Spinal cord (tissue), 10 donors: ENCODE measurements around the gene SMIM17. TPM values are rescaled to one million over a fixed set of nuclear protein-coding genes. Genes with fewer than 3 reads are reported as not detected.
A peak's percentile ranks its signal among the peaks of the same experiment; 100 is the strongest.

Source experiments
- DNase-seq, 6 donors: peaks; one replicate each; pipeline versions ENCODE4 v3.0.0 to v3.0.0-alpha.2; 2013 to 2015; ENCODE audit warnings: low spot score in 6 of 6, low read depth in 4 of 6
- H3K27ac ChIP-seq: one replicate; pipeline ENCODE4 v1.5.1; 2013; ENCODE audit warnings: low read depth, low read length, control low read depth
- H3K27me3 ChIP-seq: one replicate; pipeline ENCODE4 v1.6.1; 2013; ENCODE audit warnings: low read length; ENCODE audit not compliant: control insufficient read depth, insufficient read depth
- H3K36me3 ChIP-seq: one replicate; pipeline ENCODE4 v1.6.1; 2013; ENCODE audit warnings: low read length; ENCODE audit not compliant: control insufficient read depth, insufficient read depth
- H3K4me1 ChIP-seq: one replicate; pipeline ENCODE4 v1.6.1; 2013; ENCODE audit warnings: low read length; ENCODE audit not compliant: control insufficient read depth, insufficient read depth
- H3K4me3 ChIP-seq: one replicate; pipeline ENCODE4 v1.5.1; 2013; ENCODE audit warnings: low read depth, low read length, control low read depth
- H3K9me3 ChIP-seq: one replicate; pipeline ENCODE4 v1.6.1; 2013; ENCODE audit warnings: low read length; ENCODE audit not compliant: control insufficient read depth, insufficient read depth
- WGBS: methylation state at CpG from one replicate; pipeline ENCODE4 v1.1.5; 2013; ENCODE audit warnings: missing lambda C conversion rate; ENCODE audit not compliant: insufficient coverage; 5-methylcytosine and 5-hydroxymethylcytosine counted together
- polyA plus RNA-seq, 2 donors: library from polyadenylated mRNA; unstranded; fragments of 120-200 nt; gene quantifications; one replicate each; pipeline ENCODE4 v1.2.1, GENCODE V29; 2013; ENCODE audit not compliant: insufficient read length in 2 of 2
- total RNA-seq, 2 donors: library from RNA; depleted of rRNA in 1 of 2; stranded (reverse); fragments of 120-200 nt in 1 of 2; fragments of >200 nt in 1 of 2; gene quantifications; one replicate each; pipeline versions ENCODE4 v1.2.3 to v1.2.4, GENCODE V29; 2013 to 2014
- donor health status: healthy.

The SMIM17 gene
- total and polyA plus RNA-seq, 4 donors, result 13.8 to 84.2 (median 58.5) TPM

- Histone ChIP-seq H3K9me3 (no peaks in the 10 kb centered on the region), H3K27ac (no peak overlapping the region), H3K4me3 (no peak overlapping the region), H3K4me1 (peaks cover 10% of the 10 kb centered on the region), H3K36me3 (no peaks in the 10 kb centered on the region), H3K27me3 (peaks cover 6% of the 10 kb centered on the region)
- 35% methylated on average over 7 of the region's 7 CpGs for WGBS
- DNase-seq, result peak in 1 of 6 donors; percentile 41
Observed at GRCh38 chr19:56639217-56639616, 3.7 kb upstream of the SMIM17 start.

DNA sequence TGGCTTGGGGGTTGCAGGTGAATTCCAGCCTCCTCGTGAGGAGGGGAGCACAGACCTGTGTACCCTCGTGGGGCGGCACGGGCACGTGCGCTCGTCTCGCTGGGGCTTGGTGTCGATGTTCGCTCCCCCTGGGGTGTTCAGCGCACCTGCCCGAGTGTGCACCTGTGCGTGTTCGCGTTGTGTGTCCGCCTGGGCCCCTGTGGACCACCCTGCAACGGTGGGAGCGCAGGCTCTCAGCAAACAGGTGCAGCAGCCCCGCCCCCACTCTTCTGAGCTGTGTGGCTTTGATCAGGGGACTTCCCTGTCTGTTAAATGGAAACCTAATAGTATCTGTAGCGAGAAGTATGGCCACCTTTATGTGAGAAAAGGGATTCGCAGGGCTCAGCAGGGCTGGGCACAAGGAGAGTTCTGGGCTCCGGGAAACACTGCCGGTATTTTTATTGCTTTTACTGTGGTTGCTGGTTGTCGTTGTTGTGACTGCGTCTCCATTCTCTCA is 549 bp downstream of the SMIM17 start:
- H3K36me3 ChIP-seq, result peaks cover 20% of the 10 kb centered on the region
- peak overlapping the region; percentile 24 for H3K4me3 ChIP-seq
- H3K27me3 ChIP-seq, result peaks cover 6% of the 10 kb centered on the region
- 7% methylated on average over 22 of the region's 25 CpGs for WGBS
- H3K27ac ChIP-seq, result no peak overlapping the region
- H3K4me1 ChIP-seq, result peaks cover 6% of the 10 kb centered on the region
- H3K9me3 ChIP-seq, result peaks cover 2% of the 10 kb centered on the region
- DNase-seq, result peak in 1 of 6 donors; percentile 80

DNA sequence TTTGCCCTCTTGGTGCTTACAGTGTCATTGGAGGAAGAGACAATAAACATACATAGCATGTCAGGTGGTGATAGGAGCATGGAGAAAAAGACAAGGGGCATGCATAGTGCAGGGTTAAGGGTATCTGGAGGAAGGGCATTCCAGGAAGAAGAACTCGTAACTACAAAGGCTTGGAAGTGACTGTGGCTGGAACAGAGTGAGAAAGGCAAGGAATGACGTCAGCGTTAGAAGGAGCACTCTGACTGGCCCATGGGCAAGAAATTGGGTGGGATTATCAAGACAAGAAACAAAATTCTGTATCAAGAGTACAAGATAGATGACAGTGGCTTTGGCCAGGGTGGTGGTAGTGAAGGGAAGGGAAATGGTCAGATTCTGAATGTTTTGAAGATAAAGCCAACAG is 11.2 kb downstream of the SMIM17 start:
- peaks cover 8% of the 10 kb centered on the region for H3K36me3 ChIP-seq
- no peak for DNase-seq
- H3K9me3 ChIP-seq, result no peaks in the 10 kb centered on the region
- H3K4me1 ChIP-seq, result no peaks in the 10 kb centered on the region
- no peak overlapping the region for H3K4me3 ChIP-seq
- no peaks in the 10 kb centered on the region for H3K27me3 ChIP-seq
- no peak overlapping the region for H3K27ac ChIP-seq
- WGBS, result 73% methylated on average over 3 of the region's 3 CpGs

- Histone ChIP-seq H3K36me3 (peaks cover 31% of the 10 kb centered on the region), H3K9me3 (no peaks in the 10 kb centered on the region), H3K4me3 (no peak overlapping the region), H3K27me3 (no peaks in the 10 kb centered on the region), H3K4me1 (peaks cover 9% of the 10 kb centered on the region), H3K27ac (no peak overlapping the region)
- 14% methylated on average over 29 of the region's 32 CpGs for WGBS
- DNase-seq, result peak in 2 of 6 donors; percentile 37 to 84
Observed at GRCh38 chr19:56660381-56661107, 17.6 kb downstream of the SMIM17 start.

DNA sequence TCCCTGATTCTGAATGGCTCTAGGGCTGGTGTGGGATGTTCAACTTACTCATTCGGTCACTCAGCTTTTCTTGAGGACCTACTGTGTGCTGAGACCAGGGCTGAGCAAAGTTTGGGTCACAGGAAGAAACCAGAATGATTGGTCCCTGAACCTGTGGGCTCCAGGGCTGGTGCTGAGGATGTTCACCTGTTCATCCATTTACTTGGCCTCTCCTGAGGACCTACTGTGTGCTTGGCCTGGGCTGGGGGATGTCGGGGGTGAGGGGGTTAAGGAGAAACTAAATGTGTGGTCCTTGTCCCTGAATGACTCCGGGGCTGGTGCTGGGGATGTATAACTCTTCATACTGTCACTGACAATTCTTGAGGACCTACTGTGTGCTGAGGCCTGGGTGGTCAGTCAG is 18.3 kb downstream of the SMIM17 start:
- H3K4me3 ChIP-seq, result no peak overlapping the region
- no peaks in the 10 kb centered on the region for H3K9me3 ChIP-seq
- H3K27ac ChIP-seq, result no peak overlapping the region
- H3K36me3 ChIP-seq, result peaks cover 32% of the 10 kb centered on the region
- H3K27me3 ChIP-seq, result no peaks in the 10 kb centered on the region
- WGBS, result 88% methylated on average over 2 of the region's 3 CpGs
- peaks cover 9% of the 10 kb centered on the region for H3K4me1 ChIP-seq
- no peak for DNase-seq

- Histone ChIP-seq H3K4me3 (no peak overlapping the region), H3K9me3 (no peaks in the 10 kb centered on the region), H3K27ac (no peak overlapping the region), H3K4me1 (peaks cover 12% of the 10 kb centered on the region), H3K36me3 (peaks cover 38% of the 10 kb centered on the region), H3K27me3 (no peaks in the 10 kb centered on the region)
- DNase-seq, result no peak
- 74% methylated on average over 60 of the region's 60 CpGs for WGBS
Observed at GRCh38 chr19:56663931-56664500, 21.1 kb downstream of the SMIM17 start.

DNA sequence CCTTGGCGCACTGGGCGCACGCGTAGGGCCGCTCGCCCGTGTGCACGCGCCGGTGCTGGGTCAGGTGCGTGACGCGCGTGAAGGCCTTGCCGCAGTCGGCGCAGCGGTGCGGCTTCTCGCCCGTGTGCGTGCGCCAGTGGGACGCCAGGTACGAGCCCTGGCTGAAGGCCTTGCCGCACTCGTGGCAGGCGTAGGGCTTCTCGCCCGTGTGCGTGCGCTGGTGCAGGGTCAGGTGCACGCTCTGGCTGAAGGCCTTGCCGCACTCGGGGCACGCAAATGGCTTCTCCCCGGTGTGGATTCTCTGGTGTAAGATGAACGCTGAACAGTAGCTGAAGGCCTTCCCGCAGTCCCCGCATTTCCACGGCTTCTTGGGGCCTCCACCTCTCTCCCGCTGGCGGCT is 21.6 kb downstream of the SMIM17 start:
- 84% methylated on average over 43 of the region's 43 CpGs for WGBS

DNA sequence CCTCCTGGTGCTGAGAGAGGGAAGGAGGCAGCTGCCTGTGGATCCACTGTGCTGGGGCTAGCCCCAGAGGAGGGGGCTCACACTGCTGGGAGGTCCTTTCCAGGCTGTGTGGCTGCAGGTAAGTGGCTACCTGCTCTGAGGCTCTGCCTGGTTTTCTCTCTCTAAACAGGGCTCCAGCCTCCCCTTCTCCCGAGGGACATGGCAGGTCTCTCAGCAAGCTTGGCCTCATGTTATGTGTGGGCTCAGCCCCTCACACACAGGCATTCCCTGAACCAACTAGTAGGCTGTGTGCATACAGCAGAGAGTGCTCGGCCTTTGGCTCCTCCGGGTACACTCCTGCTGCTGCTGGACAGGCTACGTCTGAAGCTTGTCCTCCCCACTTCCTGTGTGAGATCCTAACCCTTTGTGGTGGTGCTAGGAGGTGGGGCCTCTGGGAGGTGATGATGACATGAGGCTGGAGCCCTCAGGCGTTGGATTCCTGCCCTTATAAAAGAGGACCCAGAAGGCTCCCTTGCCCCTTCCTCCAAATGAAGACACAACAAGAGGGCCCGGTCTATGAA is 24.4 kb downstream of the SMIM17 start:
- peaks cover 24% of the 10 kb centered on the region for H3K4me1 ChIP-seq
- H3K4me3 ChIP-seq, result no peak overlapping the region
- DNase-seq, result no peak
- no peaks in the 10 kb centered on the region for H3K9me3 ChIP-seq
- peaks cover 32% of the 10 kb centered on the region for H3K36me3 ChIP-seq
- no peak overlapping the region for H3K27ac ChIP-seq
- 86% methylated on average over 2 of the region's 6 CpGs for WGBS
- H3K27me3 ChIP-seq, result no peaks in the 10 kb centered on the region

More for the DNA sequence above, 21.6 kb downstream of the SMIM17 start:
- H3K4me3 ChIP-seq, result no peak overlapping the region
- H3K27ac ChIP-seq, result no peak overlapping the region
- peaks cover 14% of the 10 kb centered on the region for H3K4me1 ChIP-seq
- no peaks in the 10 kb centered on the region for H3K9me3 ChIP-seq
- H3K36me3 ChIP-seq, result peaks cover 38% of the 10 kb centered on the region
- DNase-seq, result no peak
- H3K27me3 ChIP-seq, result no peaks in the 10 kb centered on the region

- Histone ChIP-seq H3K36me3 (peaks cover 24% of the 10 kb centered on the region), H3K9me3 (no peaks in the 10 kb centered on the region), H3K27me3 (no peaks in the 10 kb centered on the region), H3K4me1 (peaks cover 28% of the 10 kb centered on the region), H3K4me3 (no peak overlapping the region), H3K27ac (no peak overlapping the region)
- DNase-seq, result no peak
- 76% methylated on average over 5 of the region's 9 CpGs for WGBS
Observed at GRCh38 chr19:56668676-56669075, 25.7 kb downstream of the SMIM17 start.
